ENCODE results near the gene ZNF24.

ZNF24 gene

DNA sequence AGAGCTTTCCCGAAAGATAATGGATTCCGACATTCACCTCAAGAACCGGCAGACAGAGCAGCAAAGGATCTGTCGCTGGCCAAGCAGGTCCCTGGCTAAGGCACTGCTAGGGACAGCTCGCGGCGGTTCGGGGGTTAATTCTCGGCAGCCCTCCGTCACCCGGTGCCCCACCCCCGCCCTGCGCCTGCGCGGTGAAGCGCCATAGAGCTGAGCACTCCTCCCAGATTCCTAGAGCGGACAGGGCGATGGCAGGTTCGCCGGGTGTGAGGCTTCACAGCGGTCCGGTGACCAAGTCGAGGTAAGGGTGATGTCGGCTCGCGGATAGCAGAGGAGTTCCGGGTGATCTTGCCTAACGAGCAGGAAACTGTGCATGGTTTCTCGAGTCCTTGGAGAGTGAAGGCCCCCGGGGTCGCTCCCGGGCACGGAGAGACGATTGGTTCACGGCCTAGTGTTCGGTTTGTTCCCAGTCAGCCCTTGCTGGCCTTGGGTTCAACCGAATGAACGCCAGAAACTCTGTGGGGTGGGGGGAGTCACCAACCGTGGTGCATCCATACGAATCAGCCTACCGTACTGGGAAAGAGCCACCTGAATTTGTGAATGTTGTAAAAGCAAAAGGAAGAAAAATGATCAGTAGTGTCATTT is 54.0 kb downstream of the ZNF24 start, which contains the start of gene ZSCAN30:
Gene ZSCAN30 (minus strand): TSS at position 136 of the 642 bp plus-strand sequence. CDS start 25,877 bp downstream, outside the sequence.
- peak; percentile 93 for DNase-seq

DNA sequence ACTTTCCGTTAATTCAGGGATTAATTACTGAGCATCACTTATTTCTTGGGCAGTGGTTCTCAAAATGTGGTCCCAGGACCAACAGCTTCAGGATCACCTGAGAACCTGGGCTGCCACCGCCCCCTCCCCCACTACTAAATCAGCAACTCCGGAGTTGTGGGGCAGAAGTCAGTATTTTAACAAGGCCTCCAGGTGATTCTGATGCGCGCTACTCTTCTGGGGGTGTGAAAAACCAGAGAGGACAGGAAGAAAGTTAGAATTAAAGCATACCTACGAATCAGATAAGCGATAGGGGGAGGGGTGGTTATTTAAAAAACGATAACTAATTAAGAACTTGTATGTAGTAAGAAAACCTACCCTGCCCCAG is 54.5 kb downstream of the ZNF24 start:
- no peak for DNase-seq

DNA sequence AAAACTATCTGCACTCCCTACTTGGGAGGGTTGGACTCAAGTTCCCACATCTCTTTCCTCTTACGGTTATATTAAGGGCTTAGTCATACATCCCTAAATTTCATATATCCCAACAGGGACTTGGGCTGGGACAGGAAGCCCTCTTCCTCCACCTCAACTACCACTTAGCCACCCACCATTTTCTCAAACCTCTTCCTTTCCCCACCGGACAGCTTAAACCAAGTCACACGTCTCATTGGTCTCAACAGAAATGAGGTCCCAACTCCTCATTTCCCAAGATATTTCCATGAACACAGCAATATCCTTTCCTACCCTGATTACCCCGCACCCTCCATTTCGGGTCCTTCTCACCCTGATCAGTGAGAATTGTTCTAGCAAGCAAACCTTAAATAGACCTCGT is 54.9 kb downstream of the ZNF24 start:
- peak; percentile 59 for DNase-seq

DNA sequence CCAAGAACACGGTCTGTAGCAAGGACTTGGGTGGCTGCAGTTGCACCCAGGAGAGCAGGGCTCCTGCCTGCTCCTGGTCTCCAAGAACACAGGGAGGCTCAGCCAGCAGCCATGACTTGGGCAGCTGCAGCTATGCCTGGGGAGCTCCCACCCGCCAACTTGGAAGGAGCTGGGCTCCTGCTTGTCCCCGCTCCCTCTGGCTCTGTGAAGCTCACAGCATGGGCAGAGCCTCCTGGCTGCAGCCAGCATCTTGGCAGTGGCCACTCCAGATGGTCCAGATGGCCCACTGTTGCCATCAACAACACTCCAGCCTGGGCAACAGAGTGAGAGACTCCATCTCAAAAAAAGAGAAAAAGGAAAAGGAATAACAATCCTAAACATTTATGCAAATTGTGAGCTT is 59.4 kb downstream of the ZNF24 start:
- DNase-seq = no peak

DNA sequence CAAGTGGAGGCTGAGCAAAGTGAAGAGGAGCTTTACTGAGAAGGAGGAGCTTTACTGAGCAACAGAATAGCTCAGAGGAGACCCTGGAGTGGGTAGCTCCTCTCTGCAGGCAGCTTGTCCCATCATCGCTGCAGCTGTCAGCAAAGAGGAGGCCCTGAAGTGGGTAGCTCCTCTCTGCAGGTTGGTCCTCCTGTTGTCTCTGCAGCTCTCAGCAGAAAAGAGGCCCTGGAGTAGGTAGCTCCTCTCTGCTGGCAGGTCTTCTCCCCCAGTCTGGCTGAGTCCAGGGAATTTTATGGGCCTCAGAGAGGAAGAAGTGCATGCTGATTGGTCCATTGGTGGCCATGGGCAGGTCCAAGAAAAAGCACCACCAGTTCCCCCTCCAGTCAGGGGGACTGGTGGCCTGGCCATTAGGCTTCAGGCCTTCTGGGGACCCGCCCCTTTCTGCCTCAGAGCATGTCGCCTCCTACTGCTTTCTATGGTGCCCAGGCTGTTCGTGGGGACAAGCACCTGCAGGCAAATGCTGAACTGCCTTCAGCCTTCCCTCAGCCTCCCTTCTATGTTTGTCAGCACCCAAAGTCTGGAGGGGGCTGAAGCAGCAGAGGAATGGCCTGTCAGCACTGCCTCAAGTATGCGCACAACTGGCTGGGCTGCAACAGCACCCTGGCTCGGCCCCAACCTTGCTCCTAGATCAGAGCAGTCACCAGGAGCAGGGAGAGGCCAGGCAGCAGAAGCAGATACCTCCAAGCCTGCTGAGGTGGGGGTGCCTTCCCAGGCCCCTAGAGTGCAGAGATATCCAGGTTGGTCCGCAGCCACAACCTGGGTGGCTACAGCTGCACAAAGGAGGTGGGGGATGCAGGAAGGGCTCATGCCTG is 60.1 kb downstream of the ZNF24 start:
- DNase-seq = no peak

DNA sequence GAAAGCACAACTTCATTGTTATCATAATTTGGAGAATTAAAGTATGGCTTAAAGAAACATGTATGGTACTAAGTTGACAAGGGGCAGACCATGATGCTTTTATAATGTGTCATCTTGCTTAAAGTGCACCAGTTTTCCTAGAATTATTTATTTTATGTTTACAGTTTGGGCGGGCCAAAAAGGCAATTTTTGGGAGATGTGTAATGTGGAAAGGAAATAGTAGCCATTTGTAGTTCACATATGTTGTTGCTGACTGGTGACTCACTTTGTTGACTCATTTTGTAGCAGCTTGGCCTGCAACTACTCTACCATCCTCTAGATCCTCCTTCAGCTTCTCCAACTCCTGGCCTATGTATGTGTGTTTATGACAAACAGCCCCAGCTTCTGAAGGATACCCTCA is 61.9 kb downstream of the ZNF24 start:
- peak; percentile 97 for DNase-seq

Measured in HCEC 1CT (cell line).